GM12878 (cell line): ENCODE measurements around the gene PHF11. TPM values are rescaled to one million over a fixed set of nuclear protein-coding genes. Genes with fewer than 3 reads are reported as not detected.

Source experiments
- ATAC-seq: fragments of 200-7000 bp; cut with Tn5 transposase; 3 replicates; pipeline ENCODE4 v1.9.1; 2020; ENCODE audit warnings: mild to moderate bottlenecking, moderate library complexity
- BruUV-seq: library from RNA; stranded (reverse); fragments of 400-500 nt; replicated peaks from 2 replicates; lab custom pipeline; 2021; lab: Mats Ljungman, UMichigan
- CTCF ChIA-PET: fragments of 300-600 bp; sonication (Branson Sonifier 250); formaldehyde crosslinking; extraction: SDS; loops from one replicate; lab custom pipeline; 2021; ENCODE audit warnings: inconsistent platforms; lab: Yijun Ruan, JAX
- POLR2A ChIA-PET: fragments of 350-600 bp; formaldehyde crosslinking; extraction: SDS; loops from one replicate; lab custom pipeline; 2021; ENCODE audit warnings: inconsistent platforms; lab: Charles Lee
- RAD21 ChIA-PET: fragments of 300-600 bp; sonication (Branson Sonifier 250); formaldehyde crosslinking; loops from one replicate; lab custom pipeline; 2023; ENCODE audit warnings: antibody characterized with exemption; ENCODE audit not compliant: unreplicated experiment; lab: Charles Lee
- SMC1A ChIA-PET: fragments of 300-600 bp; sonication (Branson Sonifier 250); formaldehyde crosslinking; loops from one replicate; lab custom pipeline; 2023; ENCODE audit not compliant: unreplicated experiment, uncharacterized antibody; lab: Charles Lee
- DNase-seq: peaks from one replicate; pipeline ENCODE4 v3.0.0-alpha.2; 2011; ENCODE audit warnings: low read depth, low spot score
- FAIRE-seq: peaks from 3 replicates; lab custom pipeline; 2011; peaks lifted over from hg19 to GRCh38; lab: Jason Lieb, UNC
- H2AFZ ChIP-seq: 2 replicates; pipeline ENCODE4 v1.6.0; 2011; ENCODE audit warnings: low read depth, low read length, control low read depth; ENCODE audit not compliant: control insufficient read depth
- H3K27ac ChIP-seq: 2 replicates; pipeline ENCODE4 v1.5.1; 2011; ENCODE audit warnings: control low read depth; ENCODE audit not compliant: control insufficient read depth, insufficient read depth
- H3K27me3 ChIP-seq, 2 experiments: replicated peaks in 1 of 2; 2 replicates each; pipeline versions ENCODE4 v1.6.0 to v1.6.1; 2011; ENCODE audit warnings: low read length in 1 of 2; ENCODE audit not compliant: control insufficient read depth in 2 of 2, insufficient read depth in 2 of 2
- H3K36me3 ChIP-seq, 2 experiments: 2 replicates each; pipeline ENCODE4 v1.5.1; 2011; ENCODE audit warnings: low read length in 1 of 2; ENCODE audit not compliant: control insufficient read depth in 2 of 2, insufficient read depth in 2 of 2
- H3K4me1 ChIP-seq: 2 replicates; pipeline ENCODE4 v1.6.1; 2011; ENCODE audit warnings: mild to moderate bottlenecking, low read length, moderate library complexity, mixed read lengths; ENCODE audit not compliant: control insufficient read depth, insufficient read depth
- H3K4me2 ChIP-seq: 2 replicates; pipeline ENCODE4 v1.6.0; 2011; ENCODE audit warnings: control low read depth; ENCODE audit not compliant: control insufficient read depth, insufficient read depth
- H3K4me3 ChIP-seq: fragments of 200-600 bp; sonication (generic); 2 replicates; pipeline ENCODE4 v1.5.1; 2016
- H3K79me2 ChIP-seq: 2 replicates; pipeline ENCODE4 v1.6.0; 2011; ENCODE audit warnings: low read length; ENCODE audit not compliant: control insufficient read depth, insufficient read depth
- H3K9ac ChIP-seq: 2 replicates; pipeline ENCODE4 v1.8.0; 2011; ENCODE audit warnings: low read length, control low read depth, mixed read lengths; ENCODE audit not compliant: control insufficient read depth, insufficient read depth
- H3K9me3 ChIP-seq: replicated peaks from 3 replicates; pipeline ENCODE4 v1.5.1; 2011; ENCODE audit warnings: mild to moderate bottlenecking, low read length; ENCODE audit not compliant: control insufficient read depth, insufficient read depth
- H4K20me1 ChIP-seq: 2 replicates; pipeline ENCODE4 v1.6.0; 2011; ENCODE audit not compliant: control insufficient read depth, insufficient read depth
- GABPA ChIP-seq: IDR thresholded peaks from 2 replicates; pipeline ENCODE4 v1.6.1; 2014; ENCODE audit warnings: antibody characterized with exemption, low read depth, mild to moderate bottlenecking, inconsistent platforms
- PAX8 ChIP-seq: fragments of 450-650 bp; IDR thresholded peaks from 2 replicates; pipeline ENCODE4 v1.6.1; 2017; ENCODE audit warnings: mild to moderate bottlenecking, moderate library complexity
- RAD21 ChIP-seq: IDR thresholded peaks from 2 replicates; pipeline ENCODE4 v1.6.1; 2011; ENCODE audit warnings: mild to moderate bottlenecking, low read depth, low read length, moderate library complexity; ENCODE audit not compliant: insufficient read depth
- WGBS: methylation state at CpG from one replicate; pipeline ENCODE4 v1.1.6; 2016; ENCODE audit warnings: low lambda C conversion rate; ENCODE audit not compliant: insufficient replicate concordance, insufficient coverage; ENCODE audit errors: missing lambda C conversion rate; 5-methylcytosine and 5-hydroxymethylcytosine counted together
- in situ Hi-C: fragments of 300-500 bp; cut with MboI; formaldehyde crosslinking; loops from 9 replicates; pipeline ENCODE4 v1.14.3; 2018; ENCODE audit warnings: mixed read lengths
- intact Hi-C: fragments of 100-400 bp; cut with micrococcal nuclease; formaldehyde crosslinking; loops from one replicate; pipeline ENCODE4 v1.14.2; 2022; ENCODE audit not compliant: unreplicated experiment
- polyA plus RNA-seq, 11 experiments: library from polyadenylated mRNA; depleted of rRNA in 4 of 11; unstranded in 6 of 11; stranded (reverse) in 5 of 11; fragments of >200 nt; fragmentation: Nextera tagmentation in 4 of 11; fragmentation: Illumina TruSeq in 1 of 11; extraction: Ambion mirVana in 4 of 11; extraction: Trizol in 1 of 11; gene quantifications; 1 replicate in 1 of 11; 2 replicates in 10 of 11; pipeline versions ENCODE4 v1.2.1 to v1.2.3, GENCODE V29; 2011 to 2016; ENCODE audit warnings: inconsistent platforms in 2 of 11, missing spikeins in 2 of 11, low read depth in 1 of 11
- total RNA-seq, 4 experiments: library from RNA; depleted of rRNA in 3 of 4; stranded (reverse); fragments of >200 nt in 3 of 4; fragmentation: Illumina TruSeq in 1 of 4; extraction: Trizol in 1 of 4; gene quantifications; 2 replicates each; pipeline versions ENCODE4 v1.2.1 to v1.2.3, GENCODE V29; 2013 to 2021
- TF ChIP-seq, protein P1 (sequence below), 3 experiments: IDR thresholded peaks in 2 of 3; conservative IDR thresholded peaks in 1 of 3; 2 replicates each; pipeline ENCODE4 v1.5.1; 2011; ENCODE audit warnings: low read depth in 3 of 3, low read length in 3 of 3, mild to moderate bottlenecking in 3 of 3, control low read depth in 2 of 3, moderate library complexity in 2 of 3, inconsistent platforms in 1 of 3, mixed read lengths in 1 of 3; ENCODE audit not compliant: control insufficient read depth in 2 of 3, insufficient read depth in 1 of 3; ENCODE audit errors: extremely low read depth in 1 of 3

The PHF11 gene
- total and polyA plus RNA-seq, 10 of the 15 experiments (the other 5 are each of a cell fraction or from before 2014, with no cell fraction given): 16.9 to 77.3 (median 32.7) TPM

DNA sequence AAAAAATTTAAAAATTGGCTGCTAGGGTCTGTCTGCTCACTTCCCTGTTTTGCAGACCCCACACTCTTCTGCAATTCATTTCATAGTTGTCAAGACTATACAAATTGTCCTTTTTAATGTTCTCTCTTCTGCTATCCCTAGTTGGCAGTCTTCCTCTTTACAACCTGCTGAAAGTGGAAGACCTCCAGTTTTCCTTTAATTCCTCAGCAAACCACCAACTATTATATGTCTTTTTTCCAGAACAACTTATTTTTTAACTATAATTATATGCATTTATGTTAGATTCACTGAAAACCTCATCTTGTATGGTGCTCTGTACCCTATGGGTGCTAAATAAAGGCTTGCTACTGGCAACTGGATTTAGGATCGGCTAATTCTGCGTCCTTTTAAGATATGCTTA, 1.1 kb upstream of the PHF11 start:
- peak overlapping the region; percentile 94 for H3K27ac ChIP-seq
- peaks cover 6% of the 10 kb centered on the region for H3K4me1 ChIP-seq
- peak overlapping the region; percentile 95 for H3K9ac ChIP-seq
- H3K9me3 ChIP-seq: no peaks in the 10 kb centered on the region
- WGBS: 44% methylated on average over 2 of the region's 2 CpGs
- no peaks in the 10 kb centered on the region for H4K20me1 ChIP-seq
- POLR2A ChIA-PET: interaction anchor here (1.3 to 5.8 kb wide), 2 partner anchors 40 to 50 kb away, joined by 3 to 48 read pairs; partner anchors contain the start of genes CAB39L and SETDB2
- SMC1A ChIA-PET: interaction anchor here (1.1 to 3.0 kb wide), 4 partner anchors 50 to 111 kb away, joined by 3 to 21 read pairs (median 4); partner anchors contain the start of genes CAB39L and SETDB2
- TF ChIP-seq, protein P1, sequence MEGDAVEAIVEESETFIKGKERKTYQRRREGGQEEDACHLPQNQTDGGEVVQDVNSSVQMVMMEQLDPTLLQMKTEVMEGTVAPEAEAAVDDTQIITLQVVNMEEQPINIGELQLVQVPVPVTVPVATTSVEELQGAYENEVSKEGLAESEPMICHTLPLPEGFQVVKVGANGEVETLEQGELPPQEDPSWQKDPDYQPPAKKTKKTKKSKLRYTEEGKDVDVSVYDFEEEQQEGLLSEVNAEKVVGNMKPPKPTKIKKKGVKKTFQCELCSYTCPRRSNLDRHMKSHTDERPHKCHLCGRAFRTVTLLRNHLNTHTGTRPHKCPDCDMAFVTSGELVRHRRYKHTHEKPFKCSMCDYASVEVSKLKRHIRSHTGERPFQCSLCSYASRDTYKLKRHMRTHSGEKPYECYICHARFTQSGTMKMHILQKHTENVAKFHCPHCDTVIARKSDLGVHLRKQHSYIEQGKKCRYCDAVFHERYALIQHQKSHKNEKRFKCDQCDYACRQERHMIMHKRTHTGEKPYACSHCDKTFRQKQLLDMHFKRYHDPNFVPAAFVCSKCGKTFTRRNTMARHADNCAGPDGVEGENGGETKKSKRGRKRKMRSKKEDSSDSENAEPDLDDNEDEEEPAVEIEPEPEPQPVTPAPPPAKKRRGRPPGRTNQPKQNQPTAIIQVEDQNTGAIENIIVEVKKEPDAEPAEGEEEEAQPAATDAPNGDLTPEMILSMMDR (IDR thresholded peaks at IDR 0.05 in 2 of 3, conservative IDR thresholded peaks at IDR 0.05 in 1 of 3; ENCODE audit: control insufficient read depth in 2 of 3, extremely low read depth in 1 of 3, insufficient read depth in 1 of 3, low read depth in 3 of 3, low read length in 3 of 3): peak in 2 of 3 experiments; percentile 10 to 12; a peak in 2 of 6 replicates
- no peak for TF ChIP-seq GABPA
- peak; percentile 23; the same call in 1 of the 2 replicates for TF ChIP-seq RAD21
- TF ChIP-seq PAX8: 0 out of 2 replicates have a peak, but pooled peaks have one; percentile 29
- H3K4me2 ChIP-seq: peak overlapping the region; percentile 58
- in situ Hi-C loops (no loop called here), intact Hi-C loops (loop anchor here (2.0 to 10.0 kb wide), 2 partner anchors 50 to 190 kb away; partner anchors contain the start of genes CAB39L and SETDB2)
- H3K27me3 ChIP-seq: no peaks in the 10 kb centered on the region
- peaks cover 10% of the 10 kb centered on the region for H3K79me2 ChIP-seq
- FAIRE-seq: no peak
- CTCF ChIA-PET: interaction anchor here (1.0 to 1.3 kb wide), 6 partner anchors 9 to 141 kb away, joined by 3 to 7 read pairs (median 4); partner anchors contain the start of gene CAB39L
- no peak for ATAC-seq
- peaks cover 0 to 11% of the 10 kb centered on the region in 2 experiments; a peak in 2 of 4 replicates for H3K36me3 ChIP-seq
- no peak for DNase-seq
- BruUV-seq: no TSS peak
- RAD21 ChIA-PET: interaction anchor here (1.3 to 3.9 kb wide), 3 partner anchors 12 to 51 kb away, joined by 5 to 22 read pairs (median 5); partner anchors contain the start of genes CAB39L and SETDB2
- H3K4me3 ChIP-seq: peak overlapping the region; percentile 78
- H2AFZ ChIP-seq: peak overlapping the region; percentile 15; the same call in 1 of the 2 replicates
